ENCODE measurements around the gene SERPINA7.
"Not testable (repeated sequence)": the region's sequence is repeated elsewhere in the genome, so short reads cannot be mapped to it uniquely, and the experiment has no call there.

The SERPINA7 gene

GRCh38 chrX:106005684-106006083 is 32.8 kb downstream of the SERPINA7 start:
- no peak for TF ChIP-seq CTCF (IDR thresholded peaks at IDR 0.05; ENCODE audit: low read depth, low read length)

GRCh38 chrX:106000609-106001008 is 37.9 kb downstream of the SERPINA7 start:
- not testable (repeated sequence) for DNase-seq (ENCODE audit: extremely low read depth, low read depth)

More at GRCh38 chrX:106005684-106006083, 32.8 kb downstream of the SERPINA7 start:
- DNase-seq (ENCODE audit: extremely low read depth, low read depth): no peak

GRCh38 chrX:106000203-106000602 is 38.3 kb downstream of the SERPINA7 start:
- no peak for TF ChIP-seq CTCF (IDR thresholded peaks at IDR 0.05; ENCODE audit: low read depth, low read length)

GRCh38 chrX:105999294-105999693 is 39.2 kb downstream of the SERPINA7 start:
- TF ChIP-seq CTCF (IDR thresholded peaks at IDR 0.05; ENCODE audit: low read depth, low read length): no peak
- DNase-seq (ENCODE audit: extremely low read depth, low read depth): no peak

More at GRCh38 chrX:106000203-106000602, 38.3 kb downstream of the SERPINA7 start:
- no peak for DNase-seq (ENCODE audit: extremely low read depth, low read depth)

- not testable (repeated sequence) for DNase-seq (ENCODE audit: extremely low read depth, low read depth)
Observed at GRCh38 chrX:105988487-105988886, 50.0 kb downstream of the SERPINA7 start.

Measured in AG09319 (cell line).